ENCODE data around the gene RREB1. TPM values are rescaled to one million over a fixed set of nuclear protein-coding genes. Genes with fewer than 3 reads are reported as not detected.

RREB1 gene
- total RNA-seq, 1 donor from 2014 or later, result 57.2 TPM

- Histone ChIP-seq H3K9me3 (no peaks in the 10 kb centered on the region), H3K27me3 (no peaks in the 10 kb centered on the region), H3K36me3 (no peaks in the 10 kb centered on the region), H3K4me3 (peak overlapping the region; percentile 28 to 35), H3K4me1 (peaks cover 16% of the 10 kb centered on the region), H3K27ac (no peak overlapping the region)
- no peak for TF ChIP-seq POLR2A (IDR thresholded peaks at IDR 0.05)
- TF ChIP-seq CTCF (IDR thresholded peaks at IDR 0.05), result no peak
- no peak for TF ChIP-seq POLR2AphosphoS5 (IDR thresholded peaks at IDR 0.05; ENCODE audit: insufficient read depth in 1 of 2, low read depth in 1 of 2)
- no peak for DNase-seq (ENCODE audit: extremely low spot score in 2 of 2)
- intact Hi-C loops (cut with DNase I), result no loop called here
These were observed 21.3 kb upstream of the RREB1 start for GRCh38 chr6:7086488-7086887.

GRCh38 chr6:7087066-7087465, 20.7 kb upstream of the RREB1 start:
- Histone ChIP-seq H3K4me3 (peak overlapping the region; percentile 28 to 35), H3K36me3 (no peaks in the 10 kb centered on the region), H3K27ac (peak overlapping the region; percentile 9), H3K4me1 (peaks cover 16% of the 10 kb centered on the region), H3K9me3 (no peaks in the 10 kb centered on the region), H3K27me3 (no peaks in the 10 kb centered on the region)
- no peak for DNase-seq (ENCODE audit: extremely low spot score in 2 of 2)
- intact Hi-C loops (cut with DNase I), result no loop called here
- TF ChIP-seq POLR2A (IDR thresholded peaks at IDR 0.05) (no peak), CTCF (IDR thresholded peaks at IDR 0.05) (no peak), POLR2AphosphoS5 (IDR thresholded peaks at IDR 0.05; ENCODE audit: insufficient read depth in 1 of 2, low read depth in 1 of 2) (no peak)

GRCh38 chr6:7087491-7087979, 20.2 kb upstream of the RREB1 start:
- no peaks in the 10 kb centered on the region for H3K36me3 ChIP-seq
- intact Hi-C loops (cut with DNase I), result no loop called here
- no peaks in the 10 kb centered on the region for H3K27me3 ChIP-seq
- DNase-seq (ENCODE audit: extremely low spot score in 2 of 2), result no peak
- TF ChIP-seq CTCF (IDR thresholded peaks at IDR 0.05) (no peak), POLR2A (IDR thresholded peaks at IDR 0.05) (no peak)
- no peak overlapping the region for H3K4me3 ChIP-seq
- no peak overlapping the region for H3K27ac ChIP-seq
- H3K9me3 ChIP-seq, result no peaks in the 10 kb centered on the region
- H3K4me1 ChIP-seq, result peaks cover 16% of the 10 kb centered on the region

GRCh38 chr6:7088076-7088742, 19.6 kb upstream of the RREB1 start:
- peaks cover 16% of the 10 kb centered on the region for H3K4me1 ChIP-seq
- H3K27me3 ChIP-seq, result no peaks in the 10 kb centered on the region
- H3K27ac ChIP-seq, result no peak overlapping the region
- intact Hi-C loops (cut with DNase I), result no loop called here
- no peak overlapping the region for H3K4me3 ChIP-seq
- no peaks in the 10 kb centered on the region for H3K36me3 ChIP-seq
- TF ChIP-seq POLR2AphosphoS5 (IDR thresholded peaks at IDR 0.05; ENCODE audit: insufficient read depth in 1 of 2, low read depth in 1 of 2), result no peak
- TF ChIP-seq POLR2A (IDR thresholded peaks at IDR 0.05), result no peak
- no peak for TF ChIP-seq CTCF (IDR thresholded peaks at IDR 0.05)
- H3K9me3 ChIP-seq, result no peaks in the 10 kb centered on the region
- no peak for DNase-seq (ENCODE audit: extremely low spot score in 2 of 2)

- Histone ChIP-seq H3K4me3 (no peak overlapping the region), H3K4me1 (no peaks in the 10 kb centered on the region), H3K27ac (no peak overlapping the region), H3K36me3 (no peaks in the 10 kb centered on the region), H3K9me3 (no peaks in the 10 kb centered on the region), H3K27me3 (no peaks in the 10 kb centered on the region)
- DNase-seq (ENCODE audit: extremely low spot score in 2 of 2), result no peak
- no peak for TF ChIP-seq POLR2AphosphoS5 (IDR thresholded peaks at IDR 0.05; ENCODE audit: insufficient read depth in 1 of 2, low read depth in 1 of 2)
- intact Hi-C loops (cut with DNase I), result no loop called here
These were observed 8.8 kb upstream of the RREB1 start for GRCh38 chr6:7098993-7099392.

Data from vagina (tissue), 2 donors.